K562 (cell line): ENCODE data around the gene AAK1. TPM values are rescaled to one million over a fixed set of nuclear protein-coding genes. Genes with fewer than 3 reads are reported as not detected.

Source experiments
- ATAC-seq: fragments of 200-7000 bp; cut with Tn5 transposase; 3 replicates; pipeline ENCODE4 v1.9.1; 2020; ENCODE audit warnings: moderate library complexity
- BruUV-seq: library from RNA; stranded (reverse); fragments of 400-500 nt; replicated peaks from 2 replicates; lab custom pipeline; 2021; lab: Mats Ljungman, UMichigan
- CTCF ChIA-PET: fragments of 300-600 bp; formaldehyde crosslinking; extraction: SDS; loops from one replicate; lab custom pipeline; 2021; ENCODE audit warnings: low intra/inter-chr PET ratio; lab: Yijun Ruan, JAX
- POLR2A ChIA-PET: fragments of 300-600, 350-650 bp; sonication (Branson Sonifier 250); formaldehyde crosslinking; extraction: SDS; loops from one replicate; lab custom pipeline; 2021; ENCODE audit warnings: antibody characterized with exemption, inconsistent platforms; lab: Yijun Ruan, JAX
- DNase-seq, 4 experiments: peaks; one replicate each; pipeline versions ENCODE4 v3.0.0 to v3.0.0-alpha.2; 2011 to 2018; ENCODE audit warnings: low spot score in 3 of 4, mixed read lengths in 3 of 4; ENCODE audit errors: extremely low read depth in 1 of 4
- FAIRE-seq: peaks from 2 replicates; lab custom pipeline; 2011; peaks lifted over from hg19 to GRCh38; lab: Jason Lieb, UNC
- H2AFZ ChIP-seq: 2 replicates; pipeline ENCODE4 v1.6.0; 2011; ENCODE audit warnings: low read depth, low read length, control low read depth, inconsistent platforms
- H3K27ac ChIP-seq: fragments of 200-600 bp; 3 replicates; pipeline ENCODE4 v1.8.0; 2011; ENCODE audit warnings: low read depth, mild to moderate bottlenecking, control low read depth, inconsistent platforms, low read length, moderate library complexity, mixed read lengths; ENCODE audit errors: extremely low read depth
- H3K27me3 ChIP-seq, 2 experiments: fragments of 300-600 bp in 1 of 2; 2 replicates in 1 of 2; 3 replicates in 1 of 2; pipeline versions ENCODE4 v1.6.0 to v1.8.0; 2011; ENCODE audit warnings: inconsistent platforms in 2 of 2, low read length in 2 of 2, mild to moderate bottlenecking in 1 of 2, mixed read lengths in 1 of 2, moderate library complexity in 1 of 2; ENCODE audit not compliant: control insufficient read depth in 2 of 2, insufficient read depth in 2 of 2
- H3K36me3 ChIP-seq: fragments of 300-600 bp; 3 replicates; pipeline ENCODE4 v1.8.0; 2011; ENCODE audit warnings: mild to moderate bottlenecking, low read length, inconsistent platforms; ENCODE audit not compliant: control insufficient read depth, insufficient read depth
- H3K4me1 ChIP-seq, 2 experiments: fragments of 200-600 bp in 1 of 2; replicated peaks in 1 of 2; 2 replicates in 1 of 2; 3 replicates in 1 of 2; pipeline versions ENCODE4 v1.5.1 to v1.8.0; 2011; ENCODE audit warnings: inconsistent platforms in 2 of 2, low read length in 2 of 2, mild to moderate bottlenecking in 1 of 2, mixed read lengths in 1 of 2, moderate library complexity in 1 of 2; ENCODE audit not compliant: control insufficient read depth in 2 of 2, insufficient read depth in 2 of 2
- H3K4me2 ChIP-seq: 2 replicates; pipeline ENCODE4 v1.6.1; 2011; ENCODE audit warnings: low read length, control low read depth, inconsistent platforms, mixed read lengths; ENCODE audit not compliant: insufficient read depth
- H3K4me3 ChIP-seq: fragments of 200-600 bp; sonication (generic), shearing (Covaris generic); 2 replicates; pipeline ENCODE4 v1.5.1; 2016; ENCODE audit warnings: control low read depth, inconsistent platforms
- H3K79me2 ChIP-seq: fragments of 200-600 bp; 3 replicates; pipeline ENCODE4 v1.8.0; 2011; ENCODE audit warnings: low read length, inconsistent platforms; ENCODE audit not compliant: control insufficient read depth, insufficient read depth
- H3K9ac ChIP-seq, 2 experiments: 2 replicates each; pipeline versions ENCODE4 v1.6.0 to v1.6.1; 2011; ENCODE audit warnings: low read depth in 2 of 2, low read length in 2 of 2, control low read depth in 1 of 2, inconsistent platforms in 1 of 2, mild to moderate bottlenecking in 1 of 2, mixed read lengths in 1 of 2; ENCODE audit not compliant: insufficient read depth in 1 of 2
- H3K9me1 ChIP-seq: one replicate; pipeline ENCODE4 v1.6.0; 2011; ENCODE audit warnings: inconsistent platforms, mild to moderate bottlenecking, low read length, moderate library complexity; ENCODE audit not compliant: control insufficient read depth, insufficient read depth
- H3K9me3 ChIP-seq: replicated peaks from 2 replicates; pipeline ENCODE4 v1.5.1; 2011; ENCODE audit warnings: low read depth, low read length, inconsistent platforms; ENCODE audit not compliant: control insufficient read depth, insufficient read depth
- H4K20me1 ChIP-seq: replicated peaks from 2 replicates; pipeline ENCODE4 v1.6.1; 2011; ENCODE audit warnings: low read length, inconsistent platforms, mixed read lengths; ENCODE audit not compliant: control insufficient read depth, insufficient read depth
- C11orf30 ChIP-seq: fragments of 450-650 bp; IDR thresholded peaks from 2 replicates; pipeline ENCODE4 v1.6.1; 2016; ENCODE audit warnings: low read depth, mild to moderate bottlenecking
- CREB3L1 ChIP-seq: fragments of 450-650 bp; IDR thresholded peaks from 2 replicates; pipeline ENCODE4 v1.6.1; 2014; ENCODE audit warnings: low read depth, mild to moderate bottlenecking, moderate library complexity, borderline replicate concordance
- FOXP1 ChIP-seq: sonication (generic); formaldehyde crosslinking; IDR thresholded peaks from 2 replicates; pipeline ENCODE4 v1.8.0; 2022; ENCODE audit warnings: mild to moderate bottlenecking, missing genetic modification reagents
- HDAC2 ChIP-seq: fragments of 450-650 bp; IDR thresholded peaks from 2 replicates; pipeline ENCODE4 v1.6.1; 2016; ENCODE audit warnings: mild to moderate bottlenecking
- HOXB6 ChIP-seq: fragments of 250-450 bp; sonication (Bioruptor Pico); IDR thresholded peaks from 2 replicates; pipeline ENCODE4 v1.5.1; 2022; ENCODE audit warnings: mild to moderate bottlenecking, borderline replicate concordance
- IRF9 ChIP-seq: fragments of 450-650 bp; IDR thresholded peaks from 2 replicates; pipeline ENCODE4 v1.6.1; 2016; ENCODE audit warnings: missing biosample characterization, missing genetic modification characterization
- MGA ChIP-seq: fragments of 450-650 bp; IDR thresholded peaks from 2 replicates; pipeline ENCODE4 v1.6.1; 2016; ENCODE audit warnings: mild to moderate bottlenecking, moderate library complexity
- SREBF1 ChIP-seq: fragments of 150-350 bp; IDR thresholded peaks from 2 replicates; pipeline ENCODE4 v1.6.1; 2014; ENCODE audit warnings: antibody characterized with exemption, low read depth, low read length, borderline replicate concordance
- THRAP3 ChIP-seq: fragments of 450-650 bp; IDR thresholded peaks from 2 replicates; pipeline ENCODE4 v1.6.1; 2016; ENCODE audit warnings: mild to moderate bottlenecking, inconsistent platforms, borderline replicate concordance
- WGBS: fragments of 100-300 bp; shearing (Covaris generic); methylation state at CpG from one replicate; pipeline ENCODE4 v1.1.6; 2016; ENCODE audit warnings: low coverage, mixed read lengths; ENCODE audit not compliant: insufficient coverage; ENCODE audit errors: missing lambda C conversion rate; 5-methylcytosine and 5-hydroxymethylcytosine counted together
- in situ Hi-C: fragments of 300-500 bp; cut with MboI; formaldehyde crosslinking; loops from 4 replicates; pipeline ENCODE4 v1.15.0; 2018; ENCODE audit warnings: inconsistent platforms, mixed read lengths
- intact Hi-C: fragments of 100-400 bp; cut with micrococcal nuclease; formaldehyde crosslinking; loops from 2 replicates; pipeline ENCODE4 v1.14.2; 2022
- polyA plus RNA-seq, 8 experiments: library from polyadenylated mRNA; depleted of rRNA in 4 of 8; stranded (reverse) in 5 of 8; unstranded in 3 of 8; fragments of >200 nt; fragmentation: Nextera tagmentation in 2 of 8; fragmentation: Illumina TruSeq in 1 of 8; extraction: Ambion mirVana in 2 of 8; extraction: Trizol in 1 of 8; gene quantifications; 2 replicates each; pipeline versions ENCODE4 v1.2.1 to v1.2.3, GENCODE V29; 2011 to 2014; ENCODE audit warnings: inconsistent platforms in 1 of 8, missing spikeins in 1 of 8
- total RNA-seq, 7 experiments: library from RNA; depleted of rRNA in 6 of 7; stranded (reverse); fragments of >200 nt in 6 of 7; fragmentation: Illumina TruSeq in 2 of 7; extraction: Trizol in 2 of 7; gene quantifications; 2 replicates each; pipeline versions ENCODE4 v1.2.1 to v1.2.3, GENCODE V29; 2011 to 2021; ENCODE audit warnings: low replicate concordance in 1 of 7

AAK1 gene
- total and polyA plus RNA-seq, 9 of the 15 experiments (the other 6 are each of a cell fraction or from before 2014, with no cell fraction given): 0.89 to 17.1 (median 6.0) TPM

- in situ Hi-C loops: no loop called here
- no peak overlapping the region for H2AFZ ChIP-seq
- no peak overlapping the region for H3K27ac ChIP-seq
- H3K9me3 ChIP-seq: peaks cover 5% of the 10 kb centered on the region
- no peak overlapping the region for H3K4me2 ChIP-seq
- CTCF ChIA-PET: no interaction called here
- no peaks in the 10 kb centered on the region for H3K9me1 ChIP-seq
- H3K9ac ChIP-seq: no peak overlapping the region
- H3K4me3 ChIP-seq: no peak overlapping the region
- intact Hi-C loops: no loop called here
- H3K4me1 ChIP-seq: peaks cover 0 to 6% of the 10 kb centered on the region in 2 experiments; a peak in 2 of 5 replicates
- no peaks in the 10 kb centered on the region for H4K20me1 ChIP-seq
- POLR2A ChIA-PET: interaction anchor here (0.6 kb wide), 1 partner anchor 134 kb away, joined by 4 read pairs; no protein-coding TSS in a partner anchor
- no TSS peak for BruUV-seq
- 79% methylated on average over 9 of the region's 9 CpGs for WGBS
- H3K36me3 ChIP-seq: no peaks in the 10 kb centered on the region
- ATAC-seq (no peak), FAIRE-seq (no peak), DNase-seq (no peak)
- H3K27me3 ChIP-seq: no peaks in the 10 kb centered on the region
- H3K79me2 ChIP-seq: no peaks in the 10 kb centered on the region
- TF ChIP-seq HOXB6 (CRISPR knock-in tag) (no peak), THRAP3 (no peak), HDAC2 (no peak), CREB3L1 (no peak), MGA (no peak), IRF9 (tag) (no peak), FOXP1 (CRISPR knock-in tag) (no peak), SREBF1 (no peak), C11orf30 (no peak)
These were observed 21.6 kb upstream of the AAK1 start for GRCh38 chr2:69665152-69665551.
